RWPE2 (cell line): Measurements from ENCODE around the gene PDZRN4.

Source experiments
- ATAC-seq: fragments of 200-7000 bp; cut with Tn5 transposase; 3 replicates; pipeline ENCODE4 v1.9.1; 2021; ENCODE audit warnings: low read depth
- DNase-seq: peaks from one replicate; pipeline ENCODE4 v3.0.0-alpha.2; 2020; ENCODE audit warnings: low spot score
- H3K27ac ChIP-seq: fragments of 450-650 bp; 2 replicates; pipeline ENCODE4 v1.5.1; 2017; ENCODE audit warnings: mild to moderate bottlenecking; ENCODE audit not compliant: poor library complexity, severe bottlenecking
- H3K27me3 ChIP-seq: fragments of 250-450 bp; sonication (Bioruptor Pico); 2 replicates; pipeline ENCODE4 v1.5.1; 2021; ENCODE audit warnings: mild to moderate bottlenecking, moderate library complexity; ENCODE audit not compliant: insufficient read depth, poor library complexity, severe bottlenecking
- H3K36me3 ChIP-seq: fragments of 250-450 bp; sonication (Bioruptor Pico); 2 replicates; pipeline ENCODE4 v1.5.1; 2020; ENCODE audit warnings: low read depth, mild to moderate bottlenecking, moderate library complexity
- H3K4me1 ChIP-seq: fragments of 250-450 bp; sonication (Bioruptor Pico); 2 replicates; pipeline ENCODE4 v1.5.1; 2021; ENCODE audit warnings: mild to moderate bottlenecking, moderate library complexity; ENCODE audit not compliant: insufficient read depth, poor library complexity, severe bottlenecking
- H3K4me3 ChIP-seq: fragments of 250-450 bp; sonication (Bioruptor Pico); 2 replicates; pipeline ENCODE4 v1.5.1; 2021; ENCODE audit warnings: mild to moderate bottlenecking, moderate library complexity; ENCODE audit not compliant: severe bottlenecking
- H3K9me3 ChIP-seq: fragments of 250-450 bp; sonication (Bioruptor Pico); 2 replicates; pipeline ENCODE4 v1.5.1; 2021; ENCODE audit warnings: mild to moderate bottlenecking, moderate library complexity; ENCODE audit not compliant: severe bottlenecking
- TF ChIP-seq, protein P1 (sequence below): fragments of 450-650 bp; IDR thresholded peaks from one replicate; pipeline ENCODE4 v1.5.1; 2017; ENCODE audit warnings: mild to moderate bottlenecking, moderate library complexity; ENCODE audit not compliant: poor library complexity, severe bottlenecking

Gene PDZRN4

DNA sequence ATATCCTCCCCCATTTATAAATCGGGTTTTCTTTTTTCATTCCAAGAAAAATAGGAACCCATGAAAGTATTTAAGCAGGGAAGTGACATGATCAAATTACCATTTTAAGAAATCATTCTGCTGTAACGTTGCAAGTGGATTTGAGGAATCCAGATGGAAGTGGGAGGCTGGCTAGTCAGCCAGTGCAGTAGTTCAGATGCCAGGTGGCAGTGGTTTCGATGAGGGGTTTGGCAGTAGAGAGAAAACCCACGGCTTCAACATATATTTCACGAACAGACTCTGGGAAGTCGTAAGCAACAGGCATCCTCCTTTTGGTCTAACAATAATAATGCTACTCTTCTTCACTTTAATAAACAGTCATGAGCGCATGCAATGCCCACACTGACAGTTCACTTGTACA lies 25.0 kb downstream of the PDZRN4 start:
- DNase-seq (no peak), ATAC-seq (no peak)
- Histone ChIP-seq H3K4me1 (no peaks in the 10 kb centered on the region), H3K4me3 (no peak overlapping the region), H3K27ac (no peak overlapping the region), H3K27me3 (no peaks in the 10 kb centered on the region), H3K9me3 (no peaks in the 10 kb centered on the region), H3K36me3 (no peaks in the 10 kb centered on the region)
- TF ChIP-seq, protein P1, sequence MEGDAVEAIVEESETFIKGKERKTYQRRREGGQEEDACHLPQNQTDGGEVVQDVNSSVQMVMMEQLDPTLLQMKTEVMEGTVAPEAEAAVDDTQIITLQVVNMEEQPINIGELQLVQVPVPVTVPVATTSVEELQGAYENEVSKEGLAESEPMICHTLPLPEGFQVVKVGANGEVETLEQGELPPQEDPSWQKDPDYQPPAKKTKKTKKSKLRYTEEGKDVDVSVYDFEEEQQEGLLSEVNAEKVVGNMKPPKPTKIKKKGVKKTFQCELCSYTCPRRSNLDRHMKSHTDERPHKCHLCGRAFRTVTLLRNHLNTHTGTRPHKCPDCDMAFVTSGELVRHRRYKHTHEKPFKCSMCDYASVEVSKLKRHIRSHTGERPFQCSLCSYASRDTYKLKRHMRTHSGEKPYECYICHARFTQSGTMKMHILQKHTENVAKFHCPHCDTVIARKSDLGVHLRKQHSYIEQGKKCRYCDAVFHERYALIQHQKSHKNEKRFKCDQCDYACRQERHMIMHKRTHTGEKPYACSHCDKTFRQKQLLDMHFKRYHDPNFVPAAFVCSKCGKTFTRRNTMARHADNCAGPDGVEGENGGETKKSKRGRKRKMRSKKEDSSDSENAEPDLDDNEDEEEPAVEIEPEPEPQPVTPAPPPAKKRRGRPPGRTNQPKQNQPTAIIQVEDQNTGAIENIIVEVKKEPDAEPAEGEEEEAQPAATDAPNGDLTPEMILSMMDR, result no peak

DNA sequence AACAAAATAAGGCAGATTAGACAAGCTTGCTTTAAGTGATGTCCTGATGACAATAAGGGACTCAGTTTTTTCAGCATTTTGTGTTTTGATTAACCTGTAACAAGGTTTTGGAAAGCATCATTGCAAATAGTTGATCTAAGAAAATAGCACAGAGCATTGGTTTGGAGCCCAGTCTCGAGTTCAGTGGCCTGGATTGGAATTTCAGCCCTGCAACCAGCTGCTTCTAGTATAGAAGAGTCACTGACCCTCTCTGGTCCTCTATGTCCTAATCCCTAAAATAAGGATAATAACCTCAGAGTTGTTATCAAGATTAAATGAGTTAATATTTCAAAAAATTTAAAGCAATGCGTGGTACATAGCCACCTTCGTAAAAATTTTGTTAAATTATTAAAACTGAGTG lies 25.5 kb downstream of the PDZRN4 start:
- DNase-seq, result no peak
- no peak for ATAC-seq
- TF ChIP-seq, protein P1, result no peak
- no peaks in the 10 kb centered on the region for H3K36me3 ChIP-seq
- H3K27ac ChIP-seq, result no peak overlapping the region
- no peaks in the 10 kb centered on the region for H3K27me3 ChIP-seq
- no peak overlapping the region for H3K4me3 ChIP-seq
- no peaks in the 10 kb centered on the region for H3K4me1 ChIP-seq
- no peaks in the 10 kb centered on the region for H3K9me3 ChIP-seq

DNA sequence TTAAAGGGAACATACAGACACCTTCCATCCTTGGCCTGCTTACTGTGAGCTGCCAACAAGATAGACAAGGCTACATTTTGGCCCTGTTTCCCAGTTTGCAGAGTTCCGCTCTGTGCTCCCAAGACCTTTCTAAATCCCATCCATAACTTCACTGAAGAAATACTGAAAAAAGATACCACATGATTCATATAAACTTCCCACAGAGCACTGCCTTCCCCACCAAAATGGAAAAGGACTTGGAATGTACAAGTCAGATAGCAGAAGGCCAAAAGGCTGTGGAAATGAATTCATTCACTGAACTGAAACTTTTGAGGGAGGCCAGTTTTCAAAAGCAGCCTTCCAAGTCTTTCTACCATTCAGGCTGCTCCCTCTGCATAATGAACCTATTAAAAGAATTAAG lies 29.6 kb downstream of the PDZRN4 start:
- Histone ChIP-seq H3K9me3 (no peaks in the 10 kb centered on the region), H3K27me3 (no peaks in the 10 kb centered on the region), H3K4me3 (no peak overlapping the region), H3K36me3 (no peaks in the 10 kb centered on the region), H3K4me1 (no peaks in the 10 kb centered on the region), H3K27ac (no peak overlapping the region)
- no peak for ATAC-seq
- no peak for DNase-seq
- TF ChIP-seq, protein P1, result no peak

DNA sequence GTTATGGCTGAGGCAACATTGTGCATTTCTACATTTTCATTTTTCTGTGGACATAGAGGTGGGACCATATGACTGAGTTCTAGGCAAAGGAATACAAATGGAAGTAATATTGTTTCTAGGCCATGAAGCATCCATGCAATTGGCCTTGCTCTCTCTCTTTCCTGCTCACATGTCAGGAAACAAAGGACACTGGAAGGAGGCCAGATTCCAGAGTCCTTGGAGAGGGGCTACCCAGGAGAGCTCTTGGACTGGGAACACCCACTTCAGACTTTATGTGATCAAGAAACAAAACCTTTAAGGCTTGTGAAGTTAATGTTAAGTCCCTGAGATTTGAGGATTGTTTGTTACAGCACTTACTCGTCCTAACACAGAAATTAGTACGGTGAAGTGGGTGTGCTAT lies 32.8 kb downstream of the PDZRN4 start:
- Histone ChIP-seq H3K27ac (no peak overlapping the region), H3K4me1 (no peaks in the 10 kb centered on the region), H3K4me3 (no peak overlapping the region), H3K36me3 (no peaks in the 10 kb centered on the region), H3K27me3 (no peaks in the 10 kb centered on the region), H3K9me3 (no peaks in the 10 kb centered on the region)
- TF ChIP-seq, protein P1, result no peak
- ATAC-seq, result no peak
- DNase-seq, result no peak

DNA sequence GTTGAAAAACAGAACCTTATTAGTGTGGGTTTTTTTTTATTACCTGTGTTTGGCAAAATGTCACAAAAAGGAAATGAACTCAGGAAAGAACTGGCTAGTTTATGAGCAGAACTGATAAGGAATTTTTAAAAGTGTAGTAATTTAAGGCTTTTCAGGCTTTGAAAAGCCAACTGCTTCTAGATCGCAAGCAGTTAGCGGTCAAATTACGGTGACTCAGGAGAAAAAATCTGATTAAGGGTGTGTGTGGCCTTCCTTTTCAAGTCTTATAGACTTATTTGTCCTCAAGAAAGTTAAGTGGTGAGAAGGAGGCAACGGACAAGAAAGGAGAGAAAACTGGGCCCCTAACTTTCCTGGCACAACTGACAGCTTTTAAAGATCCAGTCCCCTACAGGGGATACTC lies 33.4 kb downstream of the PDZRN4 start:
- Histone ChIP-seq H3K4me3 (no peak overlapping the region), H3K4me1 (no peaks in the 10 kb centered on the region), H3K36me3 (no peaks in the 10 kb centered on the region), H3K27me3 (no peaks in the 10 kb centered on the region), H3K27ac (no peak overlapping the region), H3K9me3 (no peaks in the 10 kb centered on the region)
- TF ChIP-seq, protein P1, result no peak
- ATAC-seq (no peak), DNase-seq (no peak)
